Right ventricle myocardium inferior (tissue), 1 donor: ENCODE data around the gene STRIP2. TPM values are rescaled to one million over a fixed set of nuclear protein-coding genes. Genes with fewer than 3 reads are reported as not detected.
"Not testable (repeated sequence)": the region's sequence is repeated elsewhere in the genome, so short reads cannot be mapped to it uniquely, and the experiment has no call there.

Experiments
- ATAC-seq: fragments of 200-7000 bp; cut with Tn5 transposase; one replicate; pipeline ENCODE4 v1.9.1; 2020; ENCODE audit warnings: mild to moderate bottlenecking, moderate library complexity
- DNase-seq: peaks from one replicate; pipeline ENCODE4 v3.0.0; 2021; ENCODE audit errors: missing footprints
- intact Hi-C: fragments of 100-400 bp; cut with DNase I; formaldehyde crosslinking; loops from one replicate; pipeline ENCODE4 v1.11.0; 2022
- total RNA-seq: library from RNA; stranded (reverse); fragmentation: NEBNext Ultra II Directional; extraction: Animal tissue kit (Norgen Biotek cat#: 25700); gene quantifications from one replicate; pipeline ENCODE4 v1.2.1, GENCODE V29; 2021
- donor health status: DM: no; HTN: yes; CAD: no; lungs with severe emphysema.

The STRIP2 gene
- total RNA-seq, 1 donor from 2014 or later = 22.0 TPM

DNA sequence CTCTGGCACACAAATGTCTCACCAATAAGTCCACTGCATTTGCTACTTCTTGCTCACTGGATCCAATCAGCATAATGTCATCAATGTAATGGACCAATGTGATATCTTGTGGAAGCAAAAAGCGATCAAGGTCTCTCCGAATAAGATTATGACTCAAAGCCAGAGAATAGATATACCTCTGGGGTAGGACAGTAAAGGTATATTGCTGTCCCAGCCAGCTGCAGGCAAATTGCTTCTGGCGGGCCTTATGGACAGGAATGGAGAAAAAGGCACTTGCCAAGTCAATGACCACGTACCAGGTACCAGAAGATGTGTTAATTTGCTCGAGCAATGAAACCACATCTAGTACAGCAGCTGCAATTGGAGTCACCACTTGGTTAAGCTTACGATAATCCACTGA is 13.2 kb downstream of the STRIP2 start:
- intact Hi-C loops, ATAC-seq, DNase-seq: not testable (repeated sequence)

DNA sequence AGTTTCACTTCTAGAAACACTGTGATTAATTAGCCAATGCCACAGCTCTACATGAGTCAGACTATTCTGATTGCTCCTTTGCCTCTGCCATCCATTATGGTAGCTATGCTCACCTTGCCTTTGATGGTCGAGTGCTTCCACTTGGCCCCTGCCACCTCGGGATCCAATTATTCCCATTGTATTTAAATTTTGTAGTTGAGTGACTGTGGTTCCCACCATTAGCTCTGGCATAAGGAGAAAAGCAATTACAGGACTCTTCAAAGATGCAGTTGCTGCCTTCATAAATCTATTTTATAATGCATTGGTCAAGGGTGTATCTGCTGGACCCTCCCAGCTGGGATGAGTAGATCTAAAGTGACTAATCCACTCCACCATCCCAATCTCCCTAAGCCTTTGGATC is 14.4 kb downstream of the STRIP2 start:
- DNase-seq, ATAC-seq, intact Hi-C loops: not testable (repeated sequence)

DNA sequence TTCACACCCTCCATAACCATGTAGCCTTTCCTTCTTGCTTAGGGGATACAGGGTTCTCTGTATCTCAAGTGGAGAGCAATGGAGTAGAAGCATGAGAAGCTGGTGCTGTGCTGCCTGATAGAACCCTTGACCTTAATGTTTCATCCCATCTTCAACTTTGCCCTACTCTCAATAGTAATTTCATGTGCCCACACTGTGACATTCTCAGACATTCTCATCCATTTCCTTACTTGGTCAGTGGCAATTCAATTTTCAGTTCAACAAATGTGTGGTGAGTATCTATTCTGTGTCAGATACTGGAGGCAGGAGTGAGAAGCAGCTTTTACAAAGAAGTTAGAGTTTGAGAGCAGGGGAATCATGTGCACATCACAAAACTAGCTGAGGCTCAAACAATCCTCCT is 16.1 kb downstream of the STRIP2 start:
- no peak for ATAC-seq
- intact Hi-C loops = no loop called here
- DNase-seq = no peak

DNA sequence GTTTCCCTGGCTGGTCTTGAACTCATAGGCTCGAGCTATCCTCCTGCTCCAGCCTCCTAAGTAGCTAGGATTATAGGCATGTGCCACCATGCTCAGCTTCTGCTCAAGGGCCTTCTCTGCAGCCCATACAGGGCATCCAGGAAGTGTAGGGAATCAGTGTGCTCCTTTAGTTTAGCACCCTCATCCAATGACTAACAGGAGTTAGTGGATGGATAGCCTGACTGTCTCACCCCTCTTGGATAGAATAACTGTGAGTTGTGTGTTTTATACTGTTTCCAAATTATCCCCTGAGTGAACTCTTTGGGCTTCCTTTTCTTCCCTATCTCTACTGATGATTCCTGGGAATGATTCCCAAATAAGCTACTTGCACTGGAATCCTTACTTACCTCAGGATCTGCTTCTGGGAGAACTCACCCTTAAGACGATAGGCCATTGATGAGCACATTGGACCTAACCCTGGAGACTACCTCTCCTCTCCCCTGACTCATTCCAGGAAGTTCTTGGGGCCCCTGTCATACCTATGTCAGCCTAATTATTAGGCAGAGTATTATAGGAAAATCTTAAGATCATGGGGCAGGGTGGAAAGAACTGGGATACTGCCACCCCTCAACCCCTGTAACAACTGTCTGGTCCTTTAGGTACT is 18.5 kb downstream of the STRIP2 start:
- intact Hi-C loops = no loop called here
- ATAC-seq (no peak), DNase-seq (no peak)

DNA sequence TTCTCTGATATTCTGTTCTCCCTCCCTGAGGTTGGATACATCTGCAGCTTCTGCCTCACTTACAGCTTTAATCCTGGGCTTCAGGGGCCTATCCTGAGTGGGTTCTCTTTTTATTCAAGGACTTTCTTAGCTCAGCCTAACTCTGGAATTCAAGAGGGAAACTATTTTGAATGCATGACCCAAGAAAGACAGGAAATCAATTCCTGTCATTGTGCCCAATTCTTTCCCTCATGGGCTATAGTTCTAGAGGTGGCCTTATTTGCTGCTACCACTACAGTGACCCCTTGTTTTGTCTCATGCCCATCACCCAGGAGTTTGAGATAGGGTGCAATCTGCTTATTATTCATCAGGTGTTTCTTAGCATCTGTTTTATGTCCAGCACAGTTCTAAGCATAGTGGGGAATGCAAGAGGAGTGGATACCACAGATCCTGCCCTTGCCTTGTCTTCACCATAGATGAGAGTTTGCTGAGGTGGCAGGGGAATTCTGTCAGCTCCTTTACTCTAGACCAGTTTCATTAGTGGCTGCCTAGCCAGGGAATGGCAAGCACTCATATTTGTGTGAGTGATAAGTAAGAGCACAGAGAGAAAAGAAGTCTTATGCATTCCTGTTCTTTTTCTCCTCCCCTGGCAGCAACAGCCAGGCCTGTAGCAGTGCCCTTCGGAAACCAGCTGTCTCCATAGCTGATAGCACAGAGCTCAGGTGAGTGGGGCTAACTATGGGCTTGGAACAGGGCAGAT is 19.4 kb downstream of the STRIP2 start:
- peak; percentile 82 for ATAC-seq
- DNase-seq = no peak
- intact Hi-C loops = no loop called here

DNA sequence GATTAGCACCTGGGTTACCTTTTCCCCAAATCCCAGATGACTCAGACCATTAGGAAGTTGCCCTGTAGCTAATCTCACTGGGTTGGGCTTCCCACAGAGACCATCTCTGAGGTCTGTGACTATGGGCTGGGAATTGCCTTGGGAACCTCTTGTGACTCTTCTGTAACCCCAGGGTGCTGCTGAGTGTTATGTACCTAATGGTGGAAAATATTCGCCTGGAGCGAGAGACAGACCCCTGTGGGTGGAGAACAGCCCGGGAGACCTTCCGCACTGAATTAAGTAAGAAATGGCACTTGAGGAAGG is 20.0 kb downstream of the STRIP2 start:
- DNase-seq = no peak
- intact Hi-C loops = no loop called here

DNA sequence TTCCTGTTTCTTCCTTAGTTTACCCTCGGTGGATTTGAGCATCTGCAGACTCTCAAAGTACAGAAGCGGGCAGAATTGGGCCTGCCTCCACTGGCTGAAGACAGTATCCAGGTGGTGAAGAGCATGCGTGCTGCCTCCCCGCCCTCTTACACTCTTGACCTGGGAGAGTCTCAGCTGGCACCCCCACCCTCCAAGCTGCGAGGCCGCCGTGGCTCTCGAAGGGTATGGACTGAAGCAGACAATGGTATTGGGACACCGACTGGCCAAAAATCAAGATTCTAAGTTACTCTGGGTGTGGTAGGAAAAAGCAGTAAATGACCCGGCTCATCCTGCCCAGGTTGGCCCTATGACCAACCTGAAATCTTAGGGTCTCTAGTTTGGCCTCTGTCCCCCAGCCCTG is 22.2 kb downstream of the STRIP2 start:
- intact Hi-C loops = no loop called here
- no peak for DNase-seq

More for the DNA sequence above, 20.0 kb downstream of the STRIP2 start:
- ATAC-seq = peak; percentile 24

DNA sequence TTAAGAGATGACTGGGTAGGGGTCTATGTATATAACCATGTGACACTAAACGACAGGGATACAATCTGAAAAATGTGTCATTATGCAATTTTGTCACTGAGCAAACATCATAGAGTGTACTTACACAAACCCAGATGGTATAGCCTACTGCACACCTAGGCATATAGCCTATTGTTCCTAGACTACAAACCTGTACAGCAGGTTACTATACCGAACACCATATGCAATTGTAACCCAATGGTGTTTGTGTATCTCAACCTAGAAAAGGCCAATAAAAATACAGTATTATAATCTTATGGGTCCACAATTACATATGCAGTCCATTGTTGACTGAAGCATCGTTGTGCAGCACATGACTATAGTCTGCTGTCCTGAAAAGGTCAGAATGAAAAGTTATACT is 22.9 kb downstream of the STRIP2 start:
- ATAC-seq (no peak), DNase-seq (no peak)
- intact Hi-C loops = no loop called here

More for the DNA sequence above, 22.2 kb downstream of the STRIP2 start:
- ATAC-seq = no peak

DNA sequence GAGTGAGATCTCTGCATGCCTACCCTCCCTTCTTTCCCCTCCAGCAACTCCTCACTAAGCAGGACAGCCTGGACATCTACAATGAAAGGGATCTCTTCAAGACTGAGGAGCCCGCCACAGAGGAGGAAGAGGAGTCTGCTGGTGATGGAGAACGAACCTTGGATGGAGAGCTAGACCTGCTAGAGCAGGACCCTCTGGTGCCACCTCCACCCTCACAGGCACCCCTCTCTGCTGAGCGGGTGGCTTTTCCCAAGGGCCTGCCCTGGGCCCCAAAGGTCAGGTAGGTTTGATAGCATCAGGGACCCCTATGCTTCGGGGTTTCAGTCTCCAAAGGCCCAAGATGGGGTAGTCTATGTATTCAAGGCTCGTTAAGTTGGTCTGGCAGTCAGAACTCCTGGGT is 23.9 kb downstream of the STRIP2 start:
- intact Hi-C loops = no loop called here
- DNase-seq (no peak), ATAC-seq (no peak)

DNA sequence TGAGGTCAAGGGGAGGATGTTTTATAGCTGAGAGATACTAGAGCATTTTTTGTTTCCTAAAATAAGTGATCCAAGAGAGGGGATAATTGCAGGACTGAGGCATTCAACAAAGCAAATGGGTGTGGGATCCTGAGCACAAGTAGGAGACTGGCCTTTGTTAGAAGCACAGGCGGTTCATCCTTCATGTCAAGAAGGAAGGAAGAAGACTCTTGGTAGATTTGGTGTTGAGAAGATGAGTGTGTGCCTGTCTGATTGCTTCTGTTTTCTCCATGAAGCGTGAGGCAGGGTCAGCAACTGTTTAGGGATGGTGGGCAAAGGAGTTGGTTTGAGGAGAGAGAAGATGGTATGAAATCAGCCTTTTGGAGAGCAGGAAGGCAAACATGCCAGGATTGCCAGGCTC is 27.6 kb downstream of the STRIP2 start:
- DNase-seq = no peak
- intact Hi-C loops = no loop called here
- no peak for ATAC-seq

DNA sequence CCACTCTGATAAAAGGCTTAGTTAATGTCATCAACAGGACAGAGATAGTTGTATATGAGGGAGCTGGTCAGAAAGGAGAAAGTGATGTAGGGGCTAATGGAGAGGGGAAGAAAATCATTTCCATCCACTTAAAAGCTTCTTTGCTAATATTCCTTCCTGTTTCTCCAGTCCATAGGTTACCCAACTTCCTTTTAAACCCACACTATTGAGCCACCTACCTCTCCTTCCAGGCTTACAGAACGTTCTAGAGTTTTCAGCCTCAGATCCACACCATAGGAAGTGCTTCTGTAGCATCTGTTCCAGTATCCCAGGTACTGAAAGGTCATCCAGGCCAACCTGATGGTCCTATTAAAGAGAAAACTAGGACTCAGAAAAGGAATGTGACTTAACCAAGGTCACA is 28.2 kb downstream of the STRIP2 start:
- intact Hi-C loops = no loop called here
- ATAC-seq (no peak), DNase-seq (no peak)

DNA sequence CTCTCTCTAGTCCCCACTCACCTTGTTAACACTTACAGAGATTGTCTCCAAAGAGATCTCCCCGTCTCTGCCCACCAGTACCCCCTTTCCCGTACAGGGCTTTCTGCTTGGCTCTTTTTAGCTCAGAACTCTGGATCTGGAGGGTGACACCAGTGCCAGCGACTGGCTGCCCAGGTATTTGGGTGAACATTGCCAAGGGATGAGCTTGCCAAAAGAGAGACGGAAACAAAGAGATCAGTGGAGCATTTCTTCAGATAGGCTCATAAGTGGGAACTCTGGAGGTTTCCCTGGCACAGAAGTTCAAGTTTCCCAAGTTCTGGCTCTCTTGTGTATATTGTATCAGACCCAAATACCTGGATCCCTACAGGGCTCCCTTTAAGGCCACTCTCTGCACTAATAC is 30.0 kb downstream of the STRIP2 start:
- peak; percentile 18 for ATAC-seq
- intact Hi-C loops = no loop called here
- no peak for DNase-seq

DNA sequence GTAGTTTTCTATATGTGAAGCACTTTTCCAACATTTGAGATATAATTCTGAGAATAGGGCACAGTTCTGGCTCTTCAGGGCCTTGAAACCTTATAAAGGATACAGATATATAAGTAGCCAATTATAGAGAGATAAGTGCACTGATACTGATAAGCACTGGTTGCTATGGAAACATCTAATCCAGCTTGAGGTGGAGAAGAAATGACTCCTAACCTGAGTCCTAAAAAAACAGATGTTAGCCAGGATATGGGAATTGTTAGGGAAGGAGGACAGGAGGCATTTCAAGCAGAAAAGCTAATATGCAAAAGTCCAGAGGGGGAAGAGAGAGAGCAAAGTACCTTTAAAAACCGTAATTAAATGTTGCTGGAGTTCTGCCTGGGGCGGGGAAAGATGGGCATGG is 30.8 kb downstream of the STRIP2 start:
- DNase-seq = no peak
- ATAC-seq = no peak
- intact Hi-C loops = no loop called here

DNA sequence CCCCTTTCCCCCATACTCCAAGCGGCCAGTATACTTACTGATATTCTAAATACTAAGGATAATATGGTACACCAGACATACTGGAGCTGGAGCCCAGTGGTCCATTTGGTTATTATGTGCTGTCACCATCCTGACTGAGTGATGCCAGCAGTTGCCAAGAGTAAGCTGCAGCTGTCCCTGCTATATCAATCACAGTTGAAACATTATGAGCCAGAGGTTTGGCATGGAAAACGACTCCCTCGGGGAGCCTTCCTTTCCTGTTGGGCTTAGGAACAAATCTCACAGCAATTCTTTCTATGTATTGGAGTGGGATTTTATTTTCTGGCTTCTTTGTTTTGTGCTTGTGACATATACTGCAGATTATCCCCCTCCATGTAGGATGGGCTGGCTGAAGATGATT is 32.6 kb downstream of the STRIP2 start:
- no peak for DNase-seq
- no peak for ATAC-seq
- intact Hi-C loops = no loop called here

DNA sequence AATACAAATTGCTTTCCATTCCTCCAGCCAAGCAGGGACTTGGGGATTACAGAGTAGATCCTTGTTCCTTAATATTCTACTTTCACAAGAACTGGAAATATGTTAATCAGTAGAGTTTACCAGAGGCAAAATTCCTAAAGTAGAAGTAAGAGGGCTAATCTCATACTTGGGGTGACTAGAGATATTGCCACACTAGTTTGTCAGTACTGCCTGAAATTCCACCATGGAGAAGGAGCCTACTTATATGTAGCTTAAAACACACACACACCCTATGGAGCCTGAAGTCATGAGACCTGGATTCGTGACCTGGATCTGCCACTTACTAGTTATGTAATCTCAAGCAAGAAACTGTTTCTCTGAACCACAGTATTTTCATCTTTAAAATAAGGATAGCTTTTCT is 33.9 kb downstream of the STRIP2 start:
- DNase-seq = no peak
- intact Hi-C loops = no loop called here
- ATAC-seq = no peak

DNA sequence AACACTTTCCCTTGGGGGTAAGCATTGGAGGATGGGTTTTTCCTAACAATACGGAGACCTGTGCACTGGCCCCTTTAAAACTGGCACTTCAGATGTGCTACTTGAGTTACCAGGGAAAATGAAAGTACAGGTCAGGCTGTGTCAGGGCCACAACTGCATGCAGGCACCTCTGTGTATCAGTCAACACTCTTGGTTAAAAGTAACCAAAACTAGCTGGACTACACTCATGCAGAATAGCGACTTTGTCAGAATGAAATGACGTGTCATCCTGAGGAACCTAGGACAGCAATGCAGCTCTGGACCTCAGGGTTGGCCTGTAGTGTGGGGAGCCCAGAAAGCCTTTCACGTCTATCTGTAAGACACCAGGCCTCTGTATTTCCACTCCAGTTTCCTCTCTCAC is 34.3 kb downstream of the STRIP2 start:
- DNase-seq (no peak), ATAC-seq (no peak)
- intact Hi-C loops = no loop called here

DNA sequence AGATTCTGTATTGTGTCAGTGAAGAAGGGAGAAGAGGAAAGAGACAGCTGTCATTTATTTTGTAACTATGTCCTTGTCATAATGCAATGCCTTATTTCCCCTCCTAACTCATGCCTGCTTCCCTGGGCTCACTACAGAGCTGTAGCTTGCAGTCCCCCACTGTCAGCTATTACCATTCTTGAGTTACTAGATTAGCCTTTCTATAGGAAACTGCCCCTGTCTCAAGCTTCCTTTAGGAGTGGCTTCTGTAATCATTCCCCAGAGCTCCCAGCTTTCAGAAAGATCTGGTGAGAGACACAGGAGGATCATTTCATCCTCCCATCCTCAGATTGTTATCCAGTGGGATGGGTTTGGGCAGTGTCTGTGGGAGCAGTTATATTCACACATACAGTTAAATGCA is 35.7 kb downstream of the STRIP2 start:
- DNase-seq (no peak), ATAC-seq (no peak)
- intact Hi-C loops = loop anchor here (2.0 to 5.0 kb wide), 2 partner anchors 38 to 251 kb away; partner anchors contain the start of gene STRIP2

DNA sequence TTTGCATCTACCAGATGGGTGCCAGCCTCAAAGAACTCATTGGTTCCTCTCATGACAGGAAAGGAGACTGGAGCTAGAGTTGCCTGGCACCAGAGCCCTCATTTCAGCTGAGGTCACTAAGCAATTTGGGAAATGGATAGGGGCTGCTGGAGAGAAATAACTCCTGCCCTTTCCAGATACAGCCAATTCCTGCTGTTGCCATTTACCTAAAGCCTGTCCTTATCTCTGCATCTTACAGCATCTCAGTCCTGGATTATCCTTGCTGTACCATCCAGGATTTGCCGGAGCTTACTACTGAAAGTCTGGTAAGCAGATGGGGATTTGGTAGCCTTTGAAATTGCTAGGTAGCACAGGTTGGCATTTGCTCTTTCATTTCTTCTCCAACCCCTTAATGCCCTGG is 36.2 kb downstream of the STRIP2 start:
- DNase-seq (no peak), ATAC-seq (no peak)
- intact Hi-C loops = loop anchor here (2.0 to 5.0 kb wide), 2 partner anchors 38 to 252 kb away; partner anchors contain the start of gene STRIP2

DNA sequence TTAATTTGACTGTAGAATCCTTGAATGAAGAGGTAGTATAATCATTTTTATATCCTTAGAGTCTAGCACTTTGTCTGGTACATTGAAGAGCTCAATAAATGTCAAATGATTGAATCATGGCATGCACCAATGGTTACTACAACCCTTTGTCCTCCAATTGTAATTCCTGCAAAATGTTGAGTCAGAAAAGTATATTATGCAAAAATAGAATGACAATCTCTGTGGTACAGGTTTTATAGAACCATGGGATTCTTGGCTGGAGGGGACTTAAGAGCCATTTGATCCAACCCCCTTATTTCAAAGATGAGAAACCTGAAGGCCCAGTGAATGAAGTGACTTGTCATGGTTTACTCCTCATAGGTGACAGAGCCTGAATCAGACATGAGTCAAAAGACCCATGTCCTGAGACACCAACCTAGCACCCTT is 37.2 kb downstream of the STRIP2 start:
- no peak for DNase-seq
- intact Hi-C loops = loop anchor here (2.0 to 5.0 kb wide), 2 partner anchors 39 to 253 kb away; partner anchors contain the start of gene STRIP2
- no peak for ATAC-seq

DNA sequence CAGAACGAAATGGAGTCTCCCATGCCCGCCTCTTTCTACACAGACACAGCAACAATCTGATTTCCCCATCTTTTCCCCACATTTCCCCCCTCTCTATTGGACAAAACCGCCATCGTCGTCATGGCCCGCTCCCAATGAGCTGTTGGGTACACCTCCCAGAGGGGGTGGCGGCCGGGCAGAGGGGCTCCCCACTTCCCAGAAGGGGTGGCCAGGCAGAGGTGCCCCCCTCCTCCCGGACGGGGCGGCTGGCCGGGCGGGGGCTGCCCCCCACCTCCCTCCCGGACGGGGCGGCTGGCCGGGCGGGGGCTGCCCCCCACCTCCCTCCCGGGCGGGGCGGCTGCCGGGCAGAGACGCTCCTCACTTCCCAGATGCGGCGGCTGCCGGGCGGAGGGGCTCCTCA is 41.7 kb downstream of the STRIP2 start:
- DNase-seq, intact Hi-C loops, ATAC-seq: not testable (repeated sequence)
